Endothelial cell of umbilical vein (primary cell): Measurements from ENCODE around the gene LAMTOR4. TPM values are rescaled to one million over a fixed set of nuclear protein-coding genes. Genes with fewer than 3 reads are reported as not detected.
A peak's percentile ranks its signal among the peaks of the same experiment; 100 is the strongest.

ENCODE experiments used
- BruUV-seq: library from RNA; stranded (reverse); fragments of 400-500 nt; replicated peaks from 2 replicates; lab custom pipeline; 2021; lab: Mats Ljungman, UMichigan
- CTCF ChIA-PET: fragments of 300-600, 350-600 bp; sonication (Branson Sonifier 250); formaldehyde crosslinking; loops from one replicate; lab custom pipeline; 2021; ENCODE audit warnings: antibody characterized with exemption, inconsistent platforms; lab: Charles Lee
- POLR2A ChIA-PET: fragments of 300-600, 350-600 bp; sonication (Branson Sonifier 250); formaldehyde crosslinking; loops from one replicate; lab custom pipeline; 2021; ENCODE audit warnings: antibody characterized with exemption, inconsistent platforms; lab: Charles Lee
- DNase-seq: peaks from one replicate; pipeline ENCODE4 v3.0.0-alpha.2; 2011; ENCODE audit warnings: low read depth, low spot score
- FAIRE-seq: peaks from 2 replicates; lab custom pipeline; 2011; peaks lifted over from hg19 to GRCh38; lab: Jason Lieb, UNC
- H2AFZ ChIP-seq: 2 replicates; pipeline ENCODE4 v1.6.0; 2012; ENCODE audit warnings: low read depth, low read length, control low read depth, inconsistent platforms
- H3K27ac ChIP-seq: 2 replicates; pipeline ENCODE4 v1.5.1; 2011; ENCODE audit warnings: low read depth, mild to moderate bottlenecking, control low read depth, low read length, moderate library complexity; ENCODE audit not compliant: insufficient read depth
- H3K27me3 ChIP-seq, 2 experiments: 2 replicates each; pipeline versions ENCODE4 v1.6.0 to v1.6.1; 2011; ENCODE audit warnings: low read length in 2 of 2, mixed read lengths in 1 of 2; ENCODE audit not compliant: control insufficient read depth in 2 of 2, insufficient read depth in 2 of 2
- H3K36me3 ChIP-seq, 2 experiments: 2 replicates in 1 of 2; 3 replicates in 1 of 2; pipeline ENCODE4 v1.5.1; 2011; ENCODE audit warnings: low read length in 2 of 2, mild to moderate bottlenecking in 1 of 2, moderate library complexity in 1 of 2; ENCODE audit not compliant: control insufficient read depth in 2 of 2, insufficient read depth in 2 of 2; ENCODE audit errors: extremely low read depth in 1 of 2
- H3K4me1 ChIP-seq: 3 replicates; pipeline ENCODE4 v1.5.1; 2011; ENCODE audit warnings: mild to moderate bottlenecking, low read length; ENCODE audit not compliant: control insufficient read depth, insufficient read depth; ENCODE audit errors: extremely low read depth
- H3K4me2 ChIP-seq: 2 replicates; pipeline ENCODE4 v1.6.1; 2011; ENCODE audit warnings: low read length, control low read depth, mixed read lengths; ENCODE audit not compliant: insufficient read depth
- H3K4me3 ChIP-seq, 3 experiments: fragments of 200-600 bp in 1 of 3; sonication (generic), shearing (Covaris generic) in 1 of 3; replicated peaks in 1 of 3; 2 replicates each; pipeline ENCODE4 v1.5.1; 2011 to 2016; ENCODE audit warnings: control low read depth in 3 of 3, low read length in 3 of 3, mild to moderate bottlenecking in 2 of 3, inconsistent platforms in 1 of 3, low read depth in 1 of 3, moderate library complexity in 1 of 3; ENCODE audit not compliant: insufficient read depth in 1 of 3
- H3K79me2 ChIP-seq: 2 replicates; pipeline ENCODE4 v1.6.0; 2012; ENCODE audit warnings: low read length, inconsistent platforms; ENCODE audit not compliant: control insufficient read depth, insufficient read depth
- H3K9ac ChIP-seq: replicated peaks from 2 replicates; pipeline ENCODE3; 2011; ENCODE audit warnings: low read length, control low read depth; ENCODE audit not compliant: insufficient read depth; ENCODE audit errors: extremely low read depth
- H3K9me1 ChIP-seq: replicated peaks from 3 replicates; pipeline ENCODE4 v1.6.0; 2011; ENCODE audit warnings: mild to moderate bottlenecking, low read length; ENCODE audit not compliant: control insufficient read depth, insufficient read depth; ENCODE audit errors: extremely low read depth
- H3K9me3 ChIP-seq: replicated peaks from 2 replicates; pipeline ENCODE4 v1.5.1; 2012; ENCODE audit warnings: low read length, inconsistent platforms; ENCODE audit not compliant: control insufficient read depth, insufficient read depth
- H4K20me1 ChIP-seq: replicated peaks from 2 replicates; pipeline ENCODE3; 2011; ENCODE audit warnings: mild to moderate bottlenecking, low read length; ENCODE audit not compliant: control insufficient read depth, insufficient read depth; ENCODE audit errors: extremely low read depth
- EZH2 ChIP-seq: IDR thresholded peaks from 2 replicates; pipeline ENCODE4 v1.6.1; 2012; ENCODE audit warnings: borderline replicate concordance, low read depth, mild to moderate bottlenecking, moderate library complexity, low read length, inconsistent platforms; ENCODE audit not compliant: severe bottlenecking
- FOS ChIP-seq: IDR thresholded peaks from 2 replicates; pipeline ENCODE4 v1.6.1; 2011; ENCODE audit warnings: mild to moderate bottlenecking, low read length, moderate library complexity, borderline replicate concordance; ENCODE audit not compliant: insufficient read depth
- JUN ChIP-seq: IDR thresholded peaks from 2 replicates; pipeline ENCODE4 v1.6.1; 2011; ENCODE audit warnings: borderline replicate concordance, low read depth; ENCODE audit not compliant: insufficient read length, insufficient read depth
- dilution Hi-C: fragments of 300-500 bp; cut with MboI; formaldehyde crosslinking; loops from one replicate; pipeline ENCODE4 v1.15.0; 2019; ENCODE audit warnings: low sequenced_read_pairs; ENCODE audit not compliant: extremely low pct_ligation_motif_present
- intact Hi-C: fragments of 100-400 bp; cut with micrococcal nuclease; formaldehyde crosslinking; loops from one replicate; pipeline ENCODE4 v1.10.0; 2022
- polyA plus RNA-seq, 4 experiments: library from polyadenylated mRNA; depleted of rRNA in 3 of 4; stranded (reverse) in 3 of 4; unstranded in 1 of 4; fragments of >200 nt; gene quantifications; 2 replicates each; pipeline versions ENCODE4 v1.2.1 to v1.2.3, GENCODE V29; 2011 to 2012; ENCODE audit warnings: missing spikeins in 1 of 4
- total RNA-seq: library from RNA; stranded (reverse); gene quantifications from 2 replicates; pipeline ENCODE4 v1.2.3, GENCODE V29; 2021
- TF ChIP-seq, protein P1 (sequence below), 2 donors: IDR thresholded peaks; 1 replicate in 1 of 2; 2 replicates in 1 of 2; pipeline ENCODE4 v1.5.1; 2011; ENCODE audit warnings: low read length in 2 of 2, mild to moderate bottlenecking in 2 of 2, moderate library complexity in 2 of 2, control low read depth in 1 of 2, inconsistent platforms in 1 of 2, low read depth in 1 of 2; ENCODE audit not compliant: insufficient read depth in 1 of 2; ENCODE audit errors: extremely low read depth in 1 of 2

LAMTOR4 gene
- total and polyA plus RNA-seq, 2 donors (not counting 3 experiments of a cell fraction or from before 2014, with no cell fraction given), result 139 to 520 TPM

DNA sequence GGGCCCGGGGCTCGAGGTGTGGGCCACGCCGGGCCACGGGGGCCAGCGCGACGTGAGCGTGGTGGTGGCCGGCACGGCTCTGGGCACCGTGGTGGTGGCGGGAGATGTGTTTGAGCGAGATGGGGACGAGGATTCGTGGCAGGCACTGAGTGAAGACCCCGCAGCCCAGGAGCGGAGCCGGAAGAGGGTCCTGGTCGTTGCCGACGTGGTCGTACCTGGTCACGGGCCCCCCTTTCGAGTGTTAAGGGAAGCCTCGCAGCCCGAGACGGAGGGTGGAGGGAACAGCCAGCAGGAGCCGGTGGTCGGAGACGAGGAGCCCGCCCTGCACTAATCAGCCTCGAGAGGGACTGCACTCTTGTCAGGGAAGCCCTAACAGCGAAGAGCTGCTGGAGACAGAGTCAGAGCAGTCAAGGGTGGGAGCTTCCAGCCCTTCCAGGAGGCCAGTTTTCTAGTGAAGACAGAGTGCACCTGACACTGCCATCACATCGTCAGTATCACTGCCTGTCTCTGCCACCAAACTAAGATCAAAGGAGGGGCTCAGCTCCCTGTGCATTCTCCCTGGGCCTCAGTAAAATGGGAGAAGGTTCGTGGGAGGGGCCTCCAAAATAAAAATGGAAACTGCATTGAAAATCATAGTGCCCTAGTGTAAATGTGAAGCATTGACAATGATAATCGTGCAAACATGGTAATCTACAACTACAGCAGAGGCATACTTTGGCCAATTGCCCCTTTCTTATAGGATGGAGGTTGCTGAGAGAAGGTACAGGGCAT lies 20.7 kb upstream of the LAMTOR4 start:
- Histone ChIP-seq H3K9me3 (no peaks in the 10 kb centered on the region), H3K9me1 (no peaks in the 10 kb centered on the region), H3K36me3 (peaks cover 0 to 2% of the 10 kb centered on the region in 2 experiments), H3K9ac (peak overlapping the region; percentile 99), H3K27me3 (no peaks in the 10 kb centered on the region), H2AFZ (peak overlapping the region; percentile 77), H4K20me1 (no peaks in the 10 kb centered on the region), H3K27ac (no peak overlapping the region), H3K4me1 (peaks cover 11% of the 10 kb centered on the region), H3K4me2 (peak overlapping the region; percentile 72), H3K79me2 (no peaks in the 10 kb centered on the region), H3K4me3 (peak overlapping the region; percentile 86 to 96 (median 93))
- DNase-seq, result no peak
- intact Hi-C loops, result loop anchor here (2.0 to 5.0 kb wide), 2 partner anchors 41 to 136 kb away; no protein-coding TSS in a partner anchor
- TF ChIP-seq, protein P1, sequence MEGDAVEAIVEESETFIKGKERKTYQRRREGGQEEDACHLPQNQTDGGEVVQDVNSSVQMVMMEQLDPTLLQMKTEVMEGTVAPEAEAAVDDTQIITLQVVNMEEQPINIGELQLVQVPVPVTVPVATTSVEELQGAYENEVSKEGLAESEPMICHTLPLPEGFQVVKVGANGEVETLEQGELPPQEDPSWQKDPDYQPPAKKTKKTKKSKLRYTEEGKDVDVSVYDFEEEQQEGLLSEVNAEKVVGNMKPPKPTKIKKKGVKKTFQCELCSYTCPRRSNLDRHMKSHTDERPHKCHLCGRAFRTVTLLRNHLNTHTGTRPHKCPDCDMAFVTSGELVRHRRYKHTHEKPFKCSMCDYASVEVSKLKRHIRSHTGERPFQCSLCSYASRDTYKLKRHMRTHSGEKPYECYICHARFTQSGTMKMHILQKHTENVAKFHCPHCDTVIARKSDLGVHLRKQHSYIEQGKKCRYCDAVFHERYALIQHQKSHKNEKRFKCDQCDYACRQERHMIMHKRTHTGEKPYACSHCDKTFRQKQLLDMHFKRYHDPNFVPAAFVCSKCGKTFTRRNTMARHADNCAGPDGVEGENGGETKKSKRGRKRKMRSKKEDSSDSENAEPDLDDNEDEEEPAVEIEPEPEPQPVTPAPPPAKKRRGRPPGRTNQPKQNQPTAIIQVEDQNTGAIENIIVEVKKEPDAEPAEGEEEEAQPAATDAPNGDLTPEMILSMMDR (IDR thresholded peaks at IDR 0.05; ENCODE audit: extremely low read depth in 1 of 2, insufficient read depth in 1 of 2, low read depth in 1 of 2, low read length in 2 of 2), result peak in 1 of 2 donors; percentile 1
- no peak for TF ChIP-seq JUN
- no peak for TF ChIP-seq FOS
- no peak for TF ChIP-seq EZH2
- ChIA-PET POLR2A (interaction anchor here (0.9 to 1.0 kb wide), 2 partner anchors 27 to 113 kb away, joined by 3 to 4 read pairs; partner anchors contain the start of genes AP4M1, MCM7 and ZKSCAN1), CTCF (interaction anchor here (0.9 to 2.8 kb wide), 7 partner anchors 14 to 280 kb away, joined by 3 to 13 read pairs (median 4); partner anchors contain the start of genes AP4M1 and MCM7)
- BruUV-seq, result no TSS peak
- dilution Hi-C loops, result no loop called here
- FAIRE-seq, result no peak
